Measurements from ENCODE around the gene ZNF385D.

ZNF385D gene

DNA sequence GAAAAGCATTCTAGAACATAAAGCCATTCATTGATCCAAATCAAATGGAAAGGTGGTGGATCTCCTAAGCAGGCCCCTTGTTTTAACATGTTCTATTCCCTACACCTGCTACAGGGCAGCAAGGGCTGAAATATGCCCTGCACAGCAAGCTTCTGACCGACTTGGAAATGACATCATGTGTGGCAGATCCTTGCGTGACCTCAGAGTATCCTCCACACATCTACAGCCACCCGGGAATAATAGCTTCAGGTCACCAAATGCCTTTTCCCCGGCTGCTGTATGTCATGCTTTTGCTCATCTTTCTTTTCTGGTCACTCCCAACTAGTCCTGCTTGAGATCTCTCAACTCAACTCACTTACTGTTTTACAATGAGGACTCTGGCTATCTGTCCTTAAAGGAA is 158.2 kb downstream of the ZNF385D start:
- no peak for DNase-seq (ENCODE audit: low spot score)

DNA sequence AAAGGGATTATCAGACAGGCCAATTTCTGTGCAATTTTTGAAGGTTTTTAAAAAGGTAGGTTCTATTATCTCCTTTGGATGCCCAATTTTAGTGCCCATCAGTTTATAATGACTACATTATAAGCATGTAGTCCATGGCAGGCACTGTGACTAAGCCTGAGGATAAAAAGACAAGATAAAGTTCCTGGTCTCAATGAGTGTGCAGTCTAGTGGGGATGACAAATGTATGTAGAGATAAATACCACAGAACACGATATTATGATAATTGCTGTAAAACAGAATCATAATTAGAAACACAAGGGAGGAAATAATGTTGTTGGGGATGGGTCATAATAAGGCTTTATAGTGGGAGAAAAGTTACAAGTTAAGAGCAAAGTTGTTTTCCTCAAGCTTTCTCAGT is 163.1 kb downstream of the ZNF385D start:
- DNase-seq (ENCODE audit: low spot score): no peak

DNA sequence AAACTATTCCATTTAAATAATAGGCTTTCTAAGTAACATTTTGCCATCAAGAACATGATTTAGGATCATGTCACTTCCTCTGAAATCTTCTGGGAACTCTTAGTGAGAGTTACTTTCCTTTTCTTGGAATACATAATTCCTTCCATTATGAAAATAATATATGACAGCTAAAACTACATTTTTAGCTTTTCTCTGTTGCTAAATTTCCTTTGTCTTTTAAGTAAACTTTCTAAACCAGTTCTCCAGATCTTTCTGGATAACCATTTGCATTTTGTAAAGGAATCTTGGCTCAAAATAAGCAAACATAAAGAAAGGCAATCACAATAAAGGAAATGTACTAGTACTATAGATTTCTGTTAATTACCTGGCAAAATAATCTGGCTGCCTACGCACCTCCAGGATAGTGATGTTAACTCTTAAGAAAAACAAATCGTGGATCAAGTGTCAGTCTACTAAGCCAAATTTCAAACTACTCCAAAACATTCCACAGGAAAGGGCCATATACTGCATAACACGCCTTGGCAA is 165.7 kb downstream of the ZNF385D start:
- DNase-seq (ENCODE audit: low spot score): no peak

DNA sequence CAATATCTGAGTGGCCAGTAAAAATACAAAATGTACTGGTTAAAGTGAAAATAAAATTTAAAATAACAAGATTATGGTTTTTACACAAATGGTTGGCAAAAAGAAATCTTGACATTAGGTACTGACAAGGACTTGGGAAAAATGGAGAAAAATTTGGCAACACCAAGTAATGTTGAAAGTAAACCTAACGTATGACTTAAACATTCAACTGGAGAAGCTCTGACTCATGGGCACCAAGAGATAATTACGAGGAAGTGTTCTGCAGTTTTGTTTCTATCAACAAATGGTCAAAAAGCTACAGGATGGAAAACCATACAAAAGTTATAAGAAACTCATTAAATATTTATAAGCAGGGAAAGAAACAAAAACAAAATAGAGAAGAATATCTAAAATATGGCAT is 177.7 kb downstream of the ZNF385D start:
- DNase-seq (ENCODE audit: low spot score): no peak

DNA sequence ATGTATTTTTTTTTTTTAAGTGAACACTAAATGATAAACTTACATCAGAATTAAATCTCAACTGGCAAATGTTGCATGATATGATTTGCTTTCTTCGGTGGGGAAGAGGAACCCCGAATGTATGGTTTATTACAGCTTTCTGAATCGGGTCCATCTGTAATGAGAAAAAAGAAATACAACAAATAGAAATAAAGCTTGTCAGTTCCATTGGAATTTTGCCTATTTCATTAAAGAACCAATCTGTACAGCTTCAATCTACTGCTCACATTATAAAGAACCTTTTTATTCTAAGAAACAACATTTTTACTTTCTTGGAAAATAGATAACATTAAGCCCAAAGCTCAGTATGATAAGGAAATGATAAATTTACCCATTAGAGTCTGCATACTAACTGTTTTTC is 186.5 kb downstream of the ZNF385D start:
- no peak for DNase-seq (ENCODE audit: low spot score)

DNA sequence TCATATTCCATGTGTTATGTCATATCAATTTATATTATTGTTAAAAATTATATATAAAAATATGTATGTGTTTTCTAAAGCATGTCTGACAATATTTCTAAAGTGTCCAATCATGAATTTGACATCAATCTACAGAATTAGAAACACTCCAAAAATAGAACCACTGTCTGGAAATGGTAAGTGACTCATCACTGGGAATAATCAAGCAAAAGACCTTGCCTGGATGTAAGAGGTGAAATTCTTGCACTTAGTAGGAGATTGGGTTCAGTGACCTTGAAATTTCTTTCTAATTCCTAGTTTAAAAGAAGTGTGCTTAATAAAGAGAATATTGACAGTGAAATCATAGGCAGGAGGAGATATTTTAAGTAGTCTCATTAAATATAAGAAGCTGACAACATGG is 188.8 kb downstream of the ZNF385D start:
- DNase-seq (ENCODE audit: low spot score): no peak

DNA sequence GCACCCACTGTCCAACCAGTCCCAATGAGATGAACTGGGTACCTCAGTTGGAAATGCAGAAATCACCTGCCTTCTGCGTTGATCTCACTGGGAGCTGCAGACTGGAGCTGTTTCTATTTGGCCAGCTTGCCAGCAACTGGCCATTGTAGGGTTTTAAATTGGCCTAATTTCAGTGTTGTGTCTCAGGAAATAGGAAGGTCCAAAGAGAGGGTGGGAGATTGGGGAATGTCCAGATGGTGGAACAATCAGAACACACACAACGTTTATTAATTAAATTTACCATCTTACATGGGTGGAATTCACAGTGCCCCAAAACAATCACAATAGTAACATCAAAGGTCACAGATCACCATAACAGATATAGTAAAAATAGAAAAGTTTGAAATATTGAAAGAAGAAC is 189.5 kb downstream of the ZNF385D start:
- no peak for DNase-seq (ENCODE audit: low spot score)

DNA sequence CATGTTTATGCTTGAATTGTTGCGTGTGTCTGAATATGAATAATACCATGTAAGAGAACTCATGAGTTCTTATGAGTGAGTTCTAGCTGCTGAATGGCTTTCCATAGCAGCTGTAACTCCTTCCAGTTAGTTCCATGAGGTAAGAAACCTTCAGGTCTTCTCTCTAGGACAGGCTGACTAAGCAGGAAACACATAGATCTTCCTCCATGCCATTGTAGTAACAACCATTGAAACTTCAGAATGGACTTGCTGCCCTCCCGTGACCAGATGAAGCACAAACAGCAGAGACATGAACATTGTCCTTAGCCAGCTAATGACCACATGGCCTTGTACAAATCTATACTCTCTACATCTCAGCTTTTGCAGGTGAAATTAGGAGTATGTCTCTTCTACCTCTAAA is 200.0 kb downstream of the ZNF385D start:
- DNase-seq (ENCODE audit: low spot score): no peak

DNA sequence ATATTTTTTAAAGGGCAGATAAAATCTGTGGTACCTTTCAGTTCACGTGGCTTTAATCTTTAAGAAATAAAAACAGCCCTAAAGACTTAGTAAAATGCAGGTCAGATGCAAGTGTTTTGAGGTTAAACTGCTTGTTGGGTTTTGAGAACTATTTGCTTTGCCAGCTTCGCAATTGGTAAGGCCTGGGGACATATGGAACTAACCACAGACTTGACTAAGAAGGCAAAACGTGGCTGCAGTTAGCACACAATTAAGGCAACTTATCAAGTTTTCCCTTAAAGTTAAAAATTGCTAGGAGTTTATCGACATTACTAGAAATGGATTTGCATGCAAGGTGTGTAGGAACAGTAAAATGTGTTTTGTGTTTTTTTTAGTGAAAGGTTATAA is 206.9 kb downstream of the ZNF385D start:
- no peak for DNase-seq (ENCODE audit: low spot score)

DNA sequence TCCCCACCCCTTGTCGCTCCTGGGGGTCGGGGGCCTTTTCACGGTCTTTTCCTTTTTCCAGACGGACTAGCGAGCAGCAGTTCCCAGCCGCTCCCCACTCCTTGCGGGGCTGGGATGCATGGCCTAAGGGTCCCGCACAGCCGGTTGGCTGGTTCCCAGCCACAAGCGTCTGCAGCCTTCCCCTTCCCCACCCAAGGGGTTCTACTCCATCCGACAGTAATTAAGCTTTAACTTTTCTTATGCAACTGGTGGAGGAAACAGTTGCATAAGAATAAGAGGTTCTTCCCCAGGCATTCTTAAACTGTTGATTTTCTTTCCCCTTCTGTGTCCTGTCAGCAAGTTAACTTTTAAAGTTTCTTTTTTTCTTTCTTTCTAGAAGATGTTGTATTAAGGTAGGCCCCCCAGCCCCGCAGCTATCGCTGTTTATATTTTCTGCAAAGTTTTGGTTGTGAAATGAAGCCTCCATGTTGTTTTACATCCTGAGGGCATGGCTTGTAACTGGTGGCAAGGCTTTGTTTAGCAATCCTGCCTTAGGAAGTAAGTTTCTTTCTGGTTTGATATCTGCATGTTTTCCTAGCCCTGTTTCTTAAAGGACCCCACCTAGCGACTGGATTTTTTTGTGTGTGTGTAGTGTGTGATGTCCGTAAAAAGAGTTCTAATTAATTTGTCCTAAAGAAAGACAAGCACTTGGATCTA is 207.5 kb downstream of the ZNF385D start:
- DNase-seq (ENCODE audit: low spot score): no peak

DNA sequence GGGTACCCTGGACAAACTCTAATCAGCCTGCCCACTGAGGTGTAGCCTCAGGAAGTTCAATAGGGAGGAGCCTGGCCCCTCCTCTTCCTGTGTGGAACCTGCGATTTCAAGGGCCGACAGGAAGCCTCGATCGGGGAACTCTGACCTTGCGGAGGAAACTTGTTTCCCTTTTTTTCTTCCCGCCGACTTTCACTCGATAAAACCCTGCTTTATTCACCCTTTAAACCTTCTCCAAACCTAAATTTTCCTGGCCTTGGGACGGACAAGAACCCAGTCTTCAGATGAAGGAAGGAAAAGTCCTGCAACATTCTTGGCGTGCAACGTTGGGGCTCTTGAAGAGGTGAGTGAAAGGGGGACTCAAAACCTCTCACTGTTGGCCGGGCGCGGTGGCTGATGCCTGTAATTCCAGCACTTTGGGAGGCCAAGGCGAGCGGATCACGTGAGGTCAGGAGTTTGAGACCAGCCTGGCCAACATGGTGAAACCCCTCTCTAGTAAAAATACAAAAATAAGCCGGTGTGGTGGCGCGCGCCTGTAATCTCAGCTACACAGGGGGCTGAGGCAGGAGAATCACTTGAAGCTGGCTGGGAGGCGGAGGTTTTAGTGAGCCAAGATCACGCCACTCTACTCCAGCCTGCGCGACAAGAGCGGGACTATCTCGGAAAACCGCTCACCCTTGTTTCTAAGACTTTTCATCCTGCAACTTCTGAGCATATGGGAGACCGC is 208.2 kb downstream of the ZNF385D start:
- DNase-seq (ENCODE audit: low spot score): no peak

DNA sequence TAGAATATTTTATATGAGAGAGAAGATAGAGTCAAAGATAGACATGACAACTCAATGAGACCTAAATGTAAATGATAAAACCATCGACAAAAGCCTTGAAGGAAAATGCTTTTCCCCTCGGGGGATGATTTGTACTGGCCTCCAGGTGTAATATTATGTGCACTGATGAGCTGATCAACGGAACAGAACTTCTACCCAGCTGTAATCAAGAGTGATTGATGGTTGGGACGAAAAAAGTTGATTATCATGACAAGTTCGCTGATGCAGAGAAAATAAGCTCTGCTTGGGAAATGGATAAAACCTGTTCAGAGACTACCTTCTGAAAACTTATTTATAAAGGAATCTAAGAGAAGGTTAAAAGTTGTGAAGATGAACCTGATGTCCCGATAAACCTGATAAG is 210.7 kb downstream of the ZNF385D start:
- no peak for DNase-seq (ENCODE audit: low spot score)

DNA sequence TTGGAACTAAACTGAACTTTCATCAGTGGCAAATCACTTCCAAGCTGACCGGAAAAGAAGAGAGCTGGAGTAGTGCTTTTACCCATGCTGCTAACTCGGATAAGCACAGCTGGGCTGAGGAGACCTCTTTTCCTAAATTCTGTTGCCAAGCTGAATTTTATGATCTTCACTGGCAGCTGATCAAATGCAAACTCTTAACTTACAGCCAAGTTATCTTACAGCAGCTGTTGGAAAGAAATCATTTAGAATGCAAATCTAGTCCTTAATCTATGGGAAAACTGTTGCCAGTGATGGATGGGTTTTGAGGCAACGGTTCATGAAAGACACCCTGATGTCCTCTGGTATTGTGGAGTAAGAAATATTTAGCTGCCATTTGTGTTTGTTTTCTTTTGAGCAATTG is 216.5 kb downstream of the ZNF385D start:
- DNase-seq (ENCODE audit: low spot score): no peak

DNA sequence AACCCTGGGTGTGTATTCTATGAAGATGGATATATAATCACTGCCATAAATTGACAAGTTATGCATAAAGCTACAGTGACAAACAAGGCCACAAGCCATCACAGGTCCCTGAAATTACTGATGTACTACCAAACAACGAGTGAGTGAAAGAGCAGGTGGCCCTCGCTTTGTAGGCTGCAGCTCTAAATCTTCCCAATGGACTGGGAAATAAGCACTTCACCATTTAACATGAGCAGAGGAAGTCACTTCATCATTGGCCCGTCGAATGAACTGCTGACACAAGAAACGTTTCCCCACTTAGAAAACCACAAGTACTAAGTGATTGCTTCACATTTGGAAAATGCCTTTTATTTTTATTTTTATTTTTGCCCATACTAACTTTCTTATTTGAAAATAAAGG is 218.0 kb downstream of the ZNF385D start:
- DNase-seq (ENCODE audit: low spot score): no peak

DNA sequence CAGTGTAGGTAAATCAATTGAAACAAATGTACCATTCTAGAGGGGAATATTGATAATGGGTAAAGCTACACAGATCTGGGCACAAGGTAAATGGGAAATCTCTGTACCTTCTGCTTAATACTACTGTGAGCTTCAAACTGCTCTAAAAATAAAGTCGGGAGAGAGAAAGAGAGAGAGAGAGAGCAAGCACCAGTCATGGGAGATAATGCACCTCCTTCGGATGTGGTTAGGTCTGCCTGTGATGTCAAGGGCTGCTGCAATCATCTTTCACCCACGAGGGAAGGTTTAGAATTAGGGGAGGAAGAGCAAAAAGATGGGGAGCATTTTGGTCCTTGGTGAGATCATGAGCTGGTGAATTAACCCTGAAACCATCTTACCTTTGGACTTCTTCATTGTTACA is 219.1 kb downstream of the ZNF385D start:
- no peak for DNase-seq (ENCODE audit: low spot score)

DNA sequence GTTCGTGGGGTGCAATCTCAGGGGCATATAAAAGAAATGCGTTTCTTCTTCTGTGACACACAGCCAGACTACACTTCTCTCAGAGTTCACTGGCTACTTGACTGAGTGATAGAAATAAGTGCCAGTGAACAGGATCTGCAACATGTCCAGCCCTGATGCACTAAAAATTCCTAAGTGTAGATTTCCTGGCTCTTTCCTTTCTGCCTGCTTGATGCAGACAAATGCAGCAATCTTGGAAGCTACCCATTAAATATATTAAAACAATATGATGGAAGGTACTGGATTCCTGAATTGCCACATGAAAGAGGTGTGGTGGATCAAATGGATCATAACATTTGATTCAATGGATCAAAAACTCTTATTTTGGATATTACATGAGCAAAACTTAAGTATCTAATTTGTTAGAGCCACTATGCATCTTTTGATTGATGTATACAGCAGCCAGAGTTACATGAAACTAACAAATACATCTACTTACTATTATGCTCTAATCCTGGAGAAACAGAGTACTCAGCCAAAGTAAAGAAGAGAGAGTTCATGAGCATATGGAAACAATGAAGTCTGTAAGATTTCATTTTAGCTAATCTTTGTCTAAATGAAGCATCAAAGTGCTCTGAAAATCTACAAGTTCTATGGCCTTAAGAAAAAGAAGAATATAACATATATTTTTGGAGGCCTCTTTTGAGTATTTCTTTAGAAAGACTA is 222.6 kb downstream of the ZNF385D start:
- no peak for DNase-seq (ENCODE audit: low spot score)

DNA sequence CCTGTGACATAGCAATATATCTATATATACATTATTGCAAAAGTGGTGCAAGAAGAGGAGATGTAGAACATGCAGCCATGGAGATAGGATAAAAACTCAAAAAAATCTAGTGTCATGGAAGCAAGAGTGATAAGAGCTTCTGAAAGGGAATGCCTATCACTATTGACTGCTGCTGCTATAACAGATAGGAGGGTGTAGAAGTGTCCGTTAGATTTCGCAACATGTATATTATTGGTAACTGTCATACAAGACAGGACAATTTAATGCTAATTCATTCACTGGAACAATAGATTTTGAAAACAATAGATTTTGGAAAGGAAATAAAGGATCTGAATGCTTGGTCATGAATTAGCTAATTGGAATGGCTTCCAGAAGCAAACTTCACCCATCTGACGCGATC is 224.5 kb downstream of the ZNF385D start:
- no peak for DNase-seq (ENCODE audit: low spot score)

DNA sequence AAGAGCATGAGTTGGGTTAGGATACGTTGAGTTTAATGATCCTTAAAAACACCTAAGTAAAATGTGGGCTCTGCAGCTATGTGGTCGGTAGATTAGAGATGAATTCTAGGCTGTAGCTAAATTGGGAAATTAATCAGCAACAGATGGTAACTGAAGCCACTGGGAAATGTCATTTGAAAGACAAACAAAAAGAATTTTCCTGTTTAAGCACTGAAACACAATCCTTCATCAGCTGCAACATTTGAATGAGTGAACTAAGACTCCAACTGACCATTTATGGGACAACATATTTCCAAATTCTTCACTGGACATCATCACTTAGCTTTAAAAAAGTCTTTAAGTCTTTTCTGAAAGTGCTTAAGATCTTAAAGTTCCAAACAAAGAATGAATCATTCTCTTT is 226.9 kb downstream of the ZNF385D start:
- no peak for DNase-seq (ENCODE audit: low spot score)

DNA sequence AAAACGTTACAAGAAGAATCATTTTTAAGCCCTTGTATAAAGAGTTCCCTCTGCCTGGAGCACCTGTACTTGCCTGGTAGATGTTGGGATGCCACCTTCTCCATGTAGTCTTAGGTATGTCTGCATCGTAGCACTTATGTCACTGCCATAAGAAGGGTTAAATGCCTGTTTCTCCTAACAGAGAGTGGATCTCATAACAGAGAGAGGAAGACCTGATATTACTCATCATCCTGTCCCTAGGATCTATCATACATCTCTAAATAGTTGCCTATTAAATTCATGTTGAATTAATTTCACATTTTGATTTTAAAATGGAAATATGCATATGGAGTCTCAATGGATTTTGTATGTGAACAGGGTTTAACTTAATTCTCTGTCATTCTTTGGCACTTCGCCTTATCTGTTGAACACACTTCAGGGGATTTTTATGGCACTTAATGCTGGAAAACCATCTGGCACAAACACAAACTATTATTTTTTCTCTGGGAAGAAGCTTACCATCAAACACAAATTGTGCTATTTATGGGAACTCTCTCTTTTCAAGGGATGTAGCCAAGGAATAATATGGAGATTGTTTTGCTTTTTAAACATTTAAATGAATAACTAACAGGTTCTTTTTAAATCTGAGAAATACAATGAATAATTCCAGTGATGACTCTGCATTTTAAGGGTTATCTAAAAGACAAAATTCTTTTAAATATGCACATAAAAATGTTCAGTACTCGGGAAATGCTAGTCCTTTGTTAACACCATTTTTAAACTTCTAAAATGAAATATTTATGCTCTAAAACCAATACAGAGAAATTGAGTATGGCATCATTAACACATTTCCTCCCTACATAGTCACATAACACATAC is 230.7 kb downstream of the ZNF385D start:
- DNase-seq (ENCODE audit: low spot score): no peak

DNA sequence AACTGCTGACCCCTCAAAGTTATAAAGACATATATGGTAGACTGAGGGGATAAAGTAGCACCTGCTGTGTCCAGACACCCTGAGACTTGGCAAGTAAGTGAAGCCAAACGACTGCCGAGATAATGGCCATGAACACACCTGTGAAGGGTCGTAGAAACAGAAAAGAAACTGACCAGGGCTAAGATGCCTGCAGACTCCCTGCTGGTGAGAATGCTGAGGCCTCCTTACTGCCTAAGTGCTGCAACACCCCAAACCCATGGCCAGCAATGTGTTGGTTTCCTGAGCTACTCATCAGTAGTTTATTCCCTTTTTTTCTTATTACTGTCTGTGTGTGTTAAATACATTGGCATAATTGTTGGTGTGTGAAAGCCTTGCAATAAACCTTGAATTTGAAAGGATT is 233.8 kb downstream of the ZNF385D start:
- DNase-seq (ENCODE audit: low spot score): no peak

DNA sequence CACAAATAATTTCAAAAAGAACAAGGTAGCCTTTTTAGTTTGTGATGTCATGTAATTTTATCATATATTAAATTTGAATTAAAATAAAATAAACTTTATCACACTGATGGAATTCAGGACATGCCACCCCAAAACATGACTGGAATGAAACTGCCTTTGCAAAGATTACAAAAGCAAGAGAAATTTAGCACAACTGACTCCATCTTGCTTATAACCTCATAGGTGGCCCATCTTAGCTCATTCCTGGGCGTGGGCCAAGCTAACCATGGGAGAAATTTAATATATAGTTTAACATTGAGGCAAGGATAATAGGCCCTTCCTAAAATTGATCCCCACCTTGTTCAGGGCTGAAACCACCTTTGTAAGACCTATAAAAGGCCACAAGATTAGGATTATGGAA is 235.6 kb downstream of the ZNF385D start:
- DNase-seq (ENCODE audit: low spot score): no peak
